ENCODE data around the gene MARS2. TPM values are rescaled to one million over a fixed set of nuclear protein-coding genes. Genes with fewer than 3 reads are reported as not detected.
"Not testable (repeated sequence)": the region's sequence is repeated elsewhere in the genome, so short reads cannot be mapped to it uniquely, and the experiment has no call there.

The MARS2 gene
- total and polyA plus RNA-seq, 5 donors, result 3.2 to 7.7 (median 5.2) TPM

GRCh38 chr2:197705912-197706838 lies 1.0 kb downstream of the MARS2 start:
- Histone ChIP-seq H3K4me1 (ENCODE audit: control insufficient read depth, insufficient read depth, low read length) (peaks cover 9% of the 10 kb centered on the region), H3K9me3 (ENCODE audit: control insufficient read depth, low read length) (no peaks in the 10 kb centered on the region), H3K27ac (ENCODE audit: low read length) (peak overlapping the region; percentile 7), H3K27me3 (ENCODE audit: control insufficient read depth, insufficient read depth) (no peaks in the 10 kb centered on the region), H3K4me3 (ENCODE audit: low read length) (peak overlapping the region; percentile 79)
- DNase-seq (peak in 2 of 3 donors; percentile 39 to 55), ATAC-seq (peak; percentile 5 to 6)
- intact Hi-C loops (cut with DNase I), result loop anchor here in 3 of 4 donors (10.0 kb wide), 2 partner anchors 419 to 589 kb away; no protein-coding TSS in a partner anchor
- WGBS, result 17% methylated on average over 38 of the region's 38 CpGs

GRCh38 chr2:197706839-197707207 lies 1.7 kb downstream of the MARS2 start:
- Histone ChIP-seq H3K4me3 (ENCODE audit: low read length) (peak overlapping the region; percentile 79), H3K9me3 (ENCODE audit: control insufficient read depth, low read length) (no peaks in the 10 kb centered on the region), H3K4me1 (ENCODE audit: control insufficient read depth, insufficient read depth, low read length) (peaks cover 9% of the 10 kb centered on the region), H3K27ac (ENCODE audit: low read length) (no peak overlapping the region), H3K27me3 (ENCODE audit: control insufficient read depth, insufficient read depth) (no peaks in the 10 kb centered on the region)
- DNase-seq (no peak), ATAC-seq (no peak)
- intact Hi-C loops (cut with DNase I), result loop anchor here in 3 of 4 donors (10.0 kb wide), 2 partner anchors 418 to 588 kb away; no protein-coding TSS in a partner anchor
- WGBS, result 62% methylated on average over 5 of the region's 5 CpGs

GRCh38 chr2:197707316-197708213 lies 2.4 kb downstream of the MARS2 start:
- Histone ChIP-seq H3K9me3 (ENCODE audit: control insufficient read depth, low read length) (no peaks in the 10 kb centered on the region), H3K27me3 (ENCODE audit: control insufficient read depth, insufficient read depth) (no peaks in the 10 kb centered on the region), H3K27ac (ENCODE audit: low read length) (no peak overlapping the region), H3K4me1 (ENCODE audit: control insufficient read depth, insufficient read depth, low read length) (peaks cover 9% of the 10 kb centered on the region), H3K4me3 (ENCODE audit: low read length) (peak overlapping the region; percentile 79)
- DNase-seq, result no peak
- ATAC-seq, result no peak
- intact Hi-C loops (cut with DNase I), result loop anchor here in 3 of 4 donors (10.0 kb wide), 2 partner anchors 417 to 587 kb away; no protein-coding TSS in a partner anchor
- 9% methylated on average over 4 of the region's 4 CpGs for WGBS

GRCh38 chr2:197708331-197708730 lies 3.2 kb downstream of the MARS2 start:
- intact Hi-C loops (cut with DNase I), result loop anchor here in 3 of 4 donors (10.0 kb wide), 2 partner anchors 416 to 586 kb away; no protein-coding TSS in a partner anchor
- Histone ChIP-seq H3K4me1 (ENCODE audit: control insufficient read depth, insufficient read depth, low read length) (peaks cover 9% of the 10 kb centered on the region), H3K27me3 (ENCODE audit: control insufficient read depth, insufficient read depth) (no peaks in the 10 kb centered on the region), H3K4me3 (ENCODE audit: low read length) (no peak overlapping the region), H3K27ac (ENCODE audit: low read length) (no peak overlapping the region), H3K9me3 (ENCODE audit: control insufficient read depth, low read length) (no peaks in the 10 kb centered on the region)
- ATAC-seq, result no peak
- 57% methylated on average over 2 of the region's 2 CpGs for WGBS
- no peak for DNase-seq

GRCh38 chr2:197709140-197709539 lies 4.0 kb downstream of the MARS2 start:
- not testable (repeated sequence) for ATAC-seq; H3K4me1 ChIP-seq (ENCODE audit: control insufficient read depth, insufficient read depth, low read length); H3K9me3 ChIP-seq (ENCODE audit: control insufficient read depth, low read length); H3K27ac ChIP-seq (ENCODE audit: low read length); DNase-seq; H3K27me3 ChIP-seq (ENCODE audit: control insufficient read depth, insufficient read depth); H3K4me3 ChIP-seq (ENCODE audit: low read length)
- WGBS, result 91% methylated on average over 7 of the region's 7 CpGs
- intact Hi-C loops (cut with DNase I), result loop anchor here in 3 of 4 donors (10.0 kb wide), 2 partner anchors 416 to 586 kb away; no protein-coding TSS in a partner anchor

- Histone ChIP-seq H3K4me1 (ENCODE audit: control insufficient read depth, insufficient read depth, low read length) (peaks cover 9% of the 10 kb centered on the region), H3K27ac (ENCODE audit: low read length) (no peak overlapping the region), H3K4me3 (ENCODE audit: low read length) (no peak overlapping the region), H3K9me3 (ENCODE audit: control insufficient read depth, low read length) (no peaks in the 10 kb centered on the region), H3K27me3 (ENCODE audit: control insufficient read depth, insufficient read depth) (no peaks in the 10 kb centered on the region)
- intact Hi-C loops (cut with DNase I), result no loop called here
- DNase-seq (no peak), ATAC-seq (no peak)
Observed at GRCh38 chr2:197710424-197711042, 5.4 kb downstream of the MARS2 start.

GRCh38 chr2:197711578-197711977 lies 6.4 kb downstream of the MARS2 start:
- H3K4me3 ChIP-seq (ENCODE audit: low read length), result no peak overlapping the region
- H3K9me3 ChIP-seq (ENCODE audit: control insufficient read depth, low read length), result no peaks in the 10 kb centered on the region
- DNase-seq (no peak), ATAC-seq (no peak)
- no peak overlapping the region for H3K27ac ChIP-seq (ENCODE audit: low read length)
- H3K27me3 ChIP-seq (ENCODE audit: control insufficient read depth, insufficient read depth), result no peaks in the 10 kb centered on the region
- H3K4me1 ChIP-seq (ENCODE audit: control insufficient read depth, insufficient read depth, low read length), result peaks cover 3% of the 10 kb centered on the region
- intact Hi-C loops (cut with DNase I), result no loop called here

GRCh38 chr2:197713271-197713670 lies 8.1 kb downstream of the MARS2 start:
- no peak overlapping the region for H3K4me3 ChIP-seq (ENCODE audit: low read length)
- ATAC-seq (no peak), DNase-seq (no peak)
- intact Hi-C loops (cut with DNase I), result no loop called here
- no peaks in the 10 kb centered on the region for H3K27me3 ChIP-seq (ENCODE audit: control insufficient read depth, insufficient read depth)
- no peak overlapping the region for H3K27ac ChIP-seq (ENCODE audit: low read length)
- no peaks in the 10 kb centered on the region for H3K4me1 ChIP-seq (ENCODE audit: control insufficient read depth, insufficient read depth, low read length)
- 95% methylated on average over 3 of the region's 3 CpGs for WGBS
- H3K9me3 ChIP-seq (ENCODE audit: control insufficient read depth, low read length), result no peaks in the 10 kb centered on the region

GRCh38 chr2:197717863-197718262 lies 12.7 kb downstream of the MARS2 start:
- 95% methylated on average over 2 of the region's 2 CpGs for WGBS
- intact Hi-C loops (cut with DNase I), result no loop called here
- no peak overlapping the region for H3K4me3 ChIP-seq (ENCODE audit: low read length)

GRCh38 chr2:197727011-197727410 lies 21.8 kb downstream of the MARS2 start:
- intact Hi-C loops (cut with DNase I), result no loop called here
- DNase-seq (no peak), ATAC-seq (no peak)
- H3K27me3 ChIP-seq (ENCODE audit: control insufficient read depth, insufficient read depth), result no peaks in the 10 kb centered on the region
- no peaks in the 10 kb centered on the region for H3K4me1 ChIP-seq (ENCODE audit: control insufficient read depth, insufficient read depth, low read length)
- no peak overlapping the region for H3K4me3 ChIP-seq (ENCODE audit: low read length)
- no peaks in the 10 kb centered on the region for H3K9me3 ChIP-seq (ENCODE audit: control insufficient read depth, low read length)
- no peak overlapping the region for H3K27ac ChIP-seq (ENCODE audit: low read length)

More at GRCh38 chr2:197717863-197718262, 12.7 kb downstream of the MARS2 start:
- Histone ChIP-seq H3K27ac (ENCODE audit: low read length) (no peak overlapping the region), H3K9me3 (ENCODE audit: control insufficient read depth, low read length) (no peaks in the 10 kb centered on the region), H3K27me3 (ENCODE audit: control insufficient read depth, insufficient read depth) (no peaks in the 10 kb centered on the region), H3K4me1 (ENCODE audit: control insufficient read depth, insufficient read depth, low read length) (no peaks in the 10 kb centered on the region)
- DNase-seq (no peak), ATAC-seq (no peak)
